Fibroblast of peridontal ligament (primary cell): ENCODE results near the gene MRPL51.
A peak's percentile ranks its signal among the peaks of the same experiment; 100 is the strongest.

Experiments
- DNase-seq: peaks from one replicate; pipeline ENCODE4 v3.0.0-alpha.2; 2010; ENCODE audit errors: extremely low read depth

The MRPL51 gene

DNA sequence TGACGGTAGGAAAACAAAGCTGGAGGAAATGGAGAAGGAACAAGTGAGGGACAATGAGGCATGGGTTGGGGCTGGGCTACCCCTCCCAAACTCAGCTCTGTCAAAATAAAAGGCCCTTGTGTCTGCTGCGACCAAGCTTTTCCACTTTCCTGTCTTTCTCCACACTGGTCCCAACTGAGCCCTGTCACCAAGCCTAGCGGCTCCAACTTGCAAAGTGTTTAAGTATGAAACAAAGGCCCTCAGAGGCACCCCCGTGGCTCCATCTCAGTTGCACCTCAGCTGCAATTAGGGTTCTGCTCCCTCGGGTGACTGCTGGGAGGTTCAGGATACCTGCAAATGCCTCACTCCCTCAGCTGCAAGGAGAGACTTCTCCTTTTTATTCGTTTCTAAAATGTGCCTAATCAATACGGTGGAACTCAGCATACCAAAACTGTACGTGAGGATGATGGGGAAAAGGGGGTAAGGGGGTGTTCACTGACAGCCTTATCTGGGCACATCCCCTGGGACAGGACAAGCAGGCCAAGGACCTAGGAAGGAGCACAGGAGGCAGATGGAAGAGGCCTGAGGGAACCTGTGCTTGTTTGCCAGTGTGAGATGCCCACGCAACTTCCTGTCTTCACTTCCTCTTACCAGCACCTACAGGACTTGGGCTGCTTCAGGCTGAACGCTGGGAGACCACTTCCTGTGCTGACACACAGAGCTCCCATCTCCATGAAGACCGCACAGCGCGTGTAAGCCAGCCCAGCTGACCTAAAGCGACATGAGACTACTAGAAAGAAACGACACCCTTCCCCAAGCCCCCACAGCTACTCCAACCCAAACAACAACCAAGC is 31.4 kb downstream of the MRPL51 start:
- DNase-seq = no peak

DNA sequence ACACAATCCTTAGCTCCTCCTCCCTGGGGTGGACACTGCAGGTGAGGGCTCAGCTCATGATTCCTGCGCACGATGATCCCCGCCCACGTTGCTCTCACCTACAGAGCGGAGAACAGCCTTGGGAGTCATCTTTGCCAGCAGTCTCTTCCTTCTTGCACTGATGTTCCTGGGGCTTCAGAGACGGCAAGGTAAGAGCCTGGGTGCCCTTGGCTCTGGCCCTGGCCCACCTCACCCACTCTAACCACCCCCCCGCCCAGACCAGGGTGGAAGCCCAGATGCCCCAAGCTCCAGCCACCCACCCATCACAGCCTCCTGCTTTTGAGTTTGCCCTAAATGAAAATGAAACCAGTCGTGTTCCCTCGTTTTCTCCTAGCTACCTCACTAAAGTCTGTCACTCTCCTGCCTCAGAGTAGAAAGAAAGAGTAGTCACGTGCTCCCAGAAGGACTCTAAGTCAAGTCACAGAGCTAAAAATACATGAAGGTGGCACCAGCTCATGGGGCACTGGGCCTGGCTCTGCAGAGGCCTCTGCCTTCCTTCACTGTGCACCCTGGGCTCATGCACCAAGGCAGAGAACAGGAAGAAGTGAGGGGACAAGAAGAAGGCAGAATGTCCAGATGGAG is 32.2 kb downstream of the MRPL51 start:
- DNase-seq = no peak

DNA sequence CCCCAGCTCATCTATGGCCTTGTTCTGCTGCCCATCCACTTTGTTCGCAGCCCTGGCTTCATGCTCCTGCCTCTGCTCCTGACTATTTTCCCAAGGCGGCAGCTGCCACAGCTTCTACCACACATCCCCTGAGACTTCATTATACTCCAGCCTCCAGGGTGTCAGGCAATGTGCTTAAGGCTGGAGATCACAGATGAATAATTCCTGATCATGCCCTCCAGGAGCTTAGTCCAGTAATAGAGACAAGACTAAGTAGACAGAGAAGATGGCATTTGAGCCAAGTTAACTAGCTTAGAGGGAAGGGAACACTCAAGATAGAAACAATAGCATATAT is 34.1 kb downstream of the MRPL51 start:
- no peak for DNase-seq

DNA sequence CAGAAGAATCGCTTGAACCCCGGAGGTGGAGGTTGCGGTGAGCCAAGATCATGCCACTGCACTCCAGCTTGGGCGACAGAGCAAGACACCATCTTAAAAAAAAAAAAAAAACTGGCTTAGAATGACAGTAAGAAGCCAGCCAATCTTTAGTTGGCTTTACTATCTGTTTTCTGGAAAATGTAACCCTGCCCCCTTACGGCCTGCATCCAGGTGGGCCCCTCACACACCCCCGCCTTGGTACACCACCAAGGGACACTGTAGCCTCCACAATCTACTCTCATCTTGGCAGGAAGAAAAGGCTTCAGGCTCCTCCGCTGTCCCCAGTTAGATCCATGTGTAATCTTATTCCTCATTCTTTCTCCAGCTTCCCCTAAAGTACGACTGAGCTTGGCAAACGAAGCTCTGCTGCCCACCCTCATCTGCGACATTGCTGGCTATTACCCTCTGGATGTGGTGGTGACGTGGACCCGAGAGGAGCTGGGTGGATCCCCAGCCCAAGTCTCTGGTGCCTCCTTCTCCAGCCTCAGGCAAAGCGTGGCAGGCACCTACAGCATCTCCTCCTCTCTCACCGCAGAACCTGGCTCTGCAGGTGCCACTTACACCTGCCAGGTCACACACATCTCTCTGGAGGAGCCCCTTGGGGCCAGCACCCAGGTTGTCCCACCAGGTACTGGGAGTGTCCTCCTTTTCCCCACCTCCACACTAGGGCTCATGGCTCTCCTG is 34.6 kb downstream of the MRPL51 start:
- DNase-seq = no peak

DNA sequence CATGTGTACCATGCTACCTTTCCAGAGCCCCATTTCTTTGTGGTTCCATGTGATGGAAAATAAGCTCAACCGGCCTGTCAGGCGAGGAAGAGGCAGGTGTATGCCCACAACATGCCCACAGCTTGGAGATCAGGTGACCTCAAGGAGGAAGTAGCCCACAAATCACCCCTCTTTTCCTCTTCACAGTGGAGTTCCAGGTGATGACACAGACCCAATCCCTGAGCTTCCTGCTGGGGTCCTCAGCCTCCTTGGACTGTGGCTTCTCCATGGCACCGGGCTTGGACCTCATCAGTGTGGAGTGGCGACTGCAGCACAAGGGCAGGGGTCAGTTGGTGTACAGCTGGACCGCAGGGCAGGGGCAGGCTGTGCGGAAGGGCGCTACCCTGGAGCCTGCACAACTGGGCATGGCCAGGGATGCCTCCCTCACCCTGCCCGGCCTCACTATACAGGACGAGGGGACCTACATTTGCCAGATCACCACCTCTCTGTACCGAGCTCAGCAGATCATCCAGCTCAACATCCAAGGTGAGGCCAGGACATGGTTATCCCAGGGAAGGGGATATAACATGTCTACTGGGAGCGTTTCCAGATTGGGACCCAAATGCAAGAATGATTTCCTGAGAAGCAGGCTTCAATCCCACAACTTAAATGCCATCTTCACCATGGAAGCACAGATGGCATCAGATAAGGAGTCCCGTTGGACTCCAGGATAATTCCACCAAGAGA is 35.7 kb downstream of the MRPL51 start:
- DNase-seq = no peak

DNA sequence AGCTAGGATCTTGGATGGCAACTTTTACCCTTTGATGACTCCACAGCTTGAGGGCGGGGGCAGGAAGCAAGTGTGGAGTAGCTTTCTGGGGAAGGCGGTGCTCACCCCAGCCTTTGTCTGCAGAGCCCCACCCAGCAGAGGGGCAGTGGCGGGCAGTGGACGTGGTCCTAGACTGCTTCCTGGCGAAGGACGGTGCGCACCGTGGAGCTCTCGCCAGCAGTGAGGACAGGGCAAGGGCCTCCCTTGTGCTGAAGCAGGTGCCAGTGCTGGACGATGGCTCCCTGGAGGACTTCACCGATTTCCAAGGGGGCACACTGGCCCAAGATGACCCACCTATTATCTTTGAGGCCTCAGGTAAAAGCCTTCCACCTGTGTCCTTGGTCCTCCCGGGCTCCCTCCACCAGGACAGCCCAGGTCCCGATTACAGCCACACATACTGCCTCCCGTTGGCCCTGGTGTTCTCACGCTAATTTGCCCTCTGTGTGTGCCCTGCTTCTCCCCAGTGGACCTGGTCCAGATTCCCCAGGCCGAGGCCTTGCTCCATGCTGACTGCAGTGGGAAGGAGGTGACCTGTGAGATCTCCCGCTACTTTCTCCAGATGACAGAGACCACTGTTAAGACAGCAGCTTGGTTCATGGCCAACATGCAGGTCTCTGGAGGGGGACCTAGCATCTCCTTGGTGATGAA is 40.0 kb downstream of the MRPL51 start:
- DNase-seq = no peak

DNA sequence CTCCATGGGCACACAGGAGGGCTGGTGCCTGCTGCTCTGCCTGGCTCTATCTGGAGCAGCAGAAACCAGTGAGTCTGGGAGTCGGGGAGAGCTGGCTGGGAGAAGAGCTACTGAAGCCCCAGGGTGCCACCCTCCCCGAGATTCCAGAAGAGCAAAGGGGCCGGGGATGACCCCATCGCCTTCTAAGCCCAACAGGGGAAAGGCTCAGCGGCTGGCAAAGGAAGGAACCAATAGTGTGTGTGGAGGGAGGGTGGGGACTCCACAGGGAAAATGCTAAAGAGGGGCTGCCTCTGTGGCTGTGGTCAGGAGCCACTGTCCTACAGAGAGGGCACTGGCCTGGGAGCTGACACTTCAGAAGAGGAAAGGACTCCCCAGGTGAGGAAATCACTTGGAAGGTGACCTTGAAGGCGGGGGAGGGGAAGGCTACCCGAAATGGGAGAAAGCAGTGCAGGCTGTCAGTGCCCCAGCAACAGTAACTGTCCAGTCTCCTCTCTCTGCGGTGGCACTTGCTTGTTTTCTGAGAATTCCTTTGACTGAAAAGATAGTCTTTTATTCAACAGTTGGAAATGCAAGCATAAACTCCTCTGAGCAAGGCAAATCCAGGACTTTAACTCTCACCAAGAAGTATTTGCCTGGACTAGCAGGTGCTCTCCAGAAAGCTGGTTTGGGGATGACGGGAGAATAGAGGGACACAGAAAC is 40.7 kb downstream of the MRPL51 start:
- DNase-seq = no peak

DNA sequence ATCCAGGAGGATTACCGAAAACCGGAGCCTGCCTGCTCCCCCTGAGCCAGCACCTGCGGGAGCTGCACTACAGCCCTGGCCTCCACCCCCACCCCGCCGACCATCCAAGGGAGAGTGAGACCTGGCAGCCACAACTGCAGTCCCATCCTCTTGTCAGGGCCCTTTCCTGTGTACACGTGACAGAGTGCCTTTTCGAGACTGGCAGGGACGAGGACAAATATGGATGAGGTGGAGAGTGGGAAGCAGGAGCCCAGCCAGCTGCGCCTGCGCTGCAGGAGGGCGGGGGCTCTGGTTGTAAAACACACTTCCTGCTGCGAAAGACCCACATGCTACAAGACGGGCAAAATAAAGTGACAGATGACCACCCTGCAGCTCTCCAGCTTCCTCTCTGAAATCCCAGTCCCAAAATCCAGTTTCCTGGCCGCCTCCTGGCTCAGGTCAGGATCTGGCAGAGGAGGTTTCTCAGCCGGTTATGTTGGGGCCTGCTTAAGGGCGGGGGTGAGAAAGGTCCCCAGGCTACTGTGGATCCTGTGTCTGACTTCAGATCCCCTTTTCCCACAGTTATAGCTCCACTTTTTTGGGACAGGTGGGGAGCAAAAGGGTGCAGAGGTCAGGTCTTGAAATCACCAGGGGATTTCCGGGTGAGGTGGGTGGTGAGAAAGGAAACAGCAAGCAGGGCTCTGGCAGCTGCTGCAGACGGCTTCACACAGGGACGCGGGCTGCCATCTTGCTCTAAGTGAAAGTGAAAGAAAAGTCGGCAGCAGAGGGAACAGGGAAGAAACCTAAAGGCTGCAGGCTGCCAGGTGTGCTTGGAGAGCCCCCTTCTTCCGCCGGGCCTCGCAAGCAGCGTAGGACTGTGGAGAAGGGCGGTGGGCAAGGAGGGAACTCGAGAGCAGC is 41.5 kb downstream of the MRPL51 start, which contains the start of gene TAPBPL:
TAPBPL (plus strand) TSS at position 695 of the 897 bp plus-strand sequence. CDS start 207 bp downstream, outside the sequence.
- peak; percentile 78 for DNase-seq

DNA sequence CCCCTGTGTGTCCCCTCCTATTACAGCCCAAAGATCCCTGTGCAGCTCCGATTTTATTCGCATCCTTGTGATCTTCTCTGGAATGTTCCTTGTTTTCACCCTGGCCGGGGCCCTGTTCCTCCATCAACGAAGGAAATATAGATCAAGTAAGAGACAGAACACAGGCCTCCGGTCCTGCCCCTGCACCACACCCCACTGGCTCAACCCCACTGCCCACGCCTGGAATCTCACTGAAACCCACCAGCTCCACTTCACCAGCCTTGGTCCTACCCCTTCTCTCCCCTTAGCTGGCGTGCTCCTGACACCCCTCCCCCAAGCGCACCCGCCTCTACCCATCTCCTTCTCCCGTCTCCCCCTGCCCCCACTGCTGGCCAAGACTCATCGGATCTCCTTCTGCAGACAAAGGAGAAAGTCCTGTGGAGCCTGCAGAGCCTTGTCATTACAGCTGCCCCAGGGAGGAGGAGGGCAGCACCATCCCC is 42.2 kb downstream of the MRPL51 start:
- DNase-seq = peak; percentile 15

DNA sequence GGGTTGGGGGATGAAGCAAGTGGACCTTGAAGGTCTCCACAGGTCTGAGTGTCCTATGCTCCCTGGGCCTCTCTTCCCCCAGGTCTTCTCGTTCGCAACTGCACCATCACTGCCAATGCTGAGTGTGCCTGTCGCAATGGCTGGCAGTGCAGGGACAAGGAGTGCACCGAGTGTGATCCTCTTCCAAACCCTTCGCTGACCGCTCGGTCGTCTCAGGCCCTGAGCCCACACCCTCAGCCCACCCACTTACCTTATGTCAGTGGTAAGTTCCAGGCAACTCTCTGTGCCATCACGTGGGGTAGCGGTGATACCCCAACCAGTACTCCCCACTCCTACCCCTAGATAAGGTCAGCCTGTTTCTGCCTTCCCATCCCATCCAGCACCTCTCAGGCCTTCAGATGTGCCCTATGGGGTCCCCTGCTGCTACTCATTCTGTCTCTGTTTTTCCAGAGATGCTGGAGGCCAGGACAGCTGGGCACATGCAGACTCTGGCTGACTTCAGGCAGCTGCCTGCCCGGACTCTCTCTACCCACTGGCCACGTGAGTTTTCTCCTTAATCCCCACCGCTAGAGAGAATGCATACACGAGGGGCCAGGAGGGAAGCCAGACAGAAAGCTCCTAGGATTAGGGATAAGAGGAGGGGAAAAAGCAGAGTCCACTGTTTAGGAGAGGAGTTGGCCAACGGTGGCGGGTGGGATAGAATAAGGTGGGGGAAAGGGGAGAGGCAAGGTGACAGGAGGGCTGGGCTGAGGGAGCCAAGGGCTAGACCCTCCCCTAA is 42.8 kb downstream of the MRPL51 start:
- DNase-seq = no peak

DNA sequence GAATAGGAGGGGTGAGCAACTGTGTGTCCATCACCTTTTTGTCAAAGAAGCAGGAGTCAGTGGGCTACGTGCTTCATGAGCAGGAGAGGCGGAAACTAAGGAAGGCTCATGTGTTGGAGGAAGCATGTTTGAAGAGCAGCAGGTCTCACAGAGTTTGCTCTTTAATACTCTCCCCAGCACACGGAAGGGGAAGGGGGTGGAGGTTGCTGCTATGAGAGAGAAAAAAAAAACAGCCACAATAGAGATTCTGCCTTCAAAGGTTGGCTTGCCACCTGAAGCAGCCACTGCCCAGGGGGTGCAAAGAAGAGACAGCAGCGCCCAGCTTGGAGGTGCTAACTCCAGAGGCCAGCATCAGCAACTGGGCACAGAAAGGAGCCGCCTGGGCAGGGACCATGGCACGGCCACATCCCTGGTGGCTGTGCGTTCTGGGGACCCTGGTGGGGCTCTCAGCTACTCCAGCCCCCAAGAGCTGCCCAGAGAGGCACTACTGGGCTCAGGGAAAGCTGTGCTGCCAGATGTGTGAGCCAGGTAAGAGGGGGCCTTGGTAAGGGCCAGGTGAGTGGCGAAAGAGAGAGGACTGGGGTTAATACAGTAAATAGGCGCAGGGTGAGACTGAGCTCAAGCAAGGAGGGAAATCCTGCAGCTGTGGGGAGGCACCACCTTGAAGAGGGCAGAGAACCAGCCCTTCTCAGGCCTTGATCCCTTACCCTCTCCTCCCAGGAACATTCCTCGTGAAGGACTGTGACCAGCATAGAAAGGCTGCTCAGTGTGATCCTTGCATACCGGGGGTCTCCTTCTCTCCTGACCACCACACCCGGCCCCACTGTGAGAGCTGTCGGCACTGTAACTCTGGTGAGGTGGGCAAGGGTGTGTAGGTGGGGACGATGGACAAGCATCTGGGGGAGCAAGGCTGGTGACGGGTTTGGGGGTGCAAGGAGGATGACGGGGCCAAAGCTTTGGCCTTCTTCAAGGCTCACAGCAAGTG is 48.1 kb downstream of the MRPL51 start, which contains the start of gene CD27:
CD27 (plus strand) TSS at position 252 of the 985 bp plus-strand sequence; CDS start at position 393, 141 bp downstream.
- no peak for DNase-seq

DNA sequence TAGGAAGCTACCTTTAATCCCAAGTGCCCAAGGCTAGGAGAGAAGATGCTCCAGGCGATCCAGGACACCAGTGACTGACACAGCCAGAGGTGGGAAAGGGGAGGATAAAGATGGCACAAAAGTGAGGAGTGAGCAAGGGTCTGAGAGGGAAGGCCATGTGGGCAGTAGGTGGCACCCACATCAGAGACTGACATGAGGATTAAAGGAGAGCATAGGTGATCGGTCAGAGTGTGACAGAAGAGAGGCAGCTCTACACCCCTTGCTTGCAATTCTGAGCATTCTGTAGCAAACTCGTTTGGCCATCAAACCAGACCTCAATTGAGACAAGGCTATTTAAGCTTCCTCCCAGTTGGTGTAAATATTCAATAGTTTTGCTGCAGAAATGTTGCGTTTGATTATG is 49.0 kb downstream of the MRPL51 start:
- DNase-seq = no peak

DNA sequence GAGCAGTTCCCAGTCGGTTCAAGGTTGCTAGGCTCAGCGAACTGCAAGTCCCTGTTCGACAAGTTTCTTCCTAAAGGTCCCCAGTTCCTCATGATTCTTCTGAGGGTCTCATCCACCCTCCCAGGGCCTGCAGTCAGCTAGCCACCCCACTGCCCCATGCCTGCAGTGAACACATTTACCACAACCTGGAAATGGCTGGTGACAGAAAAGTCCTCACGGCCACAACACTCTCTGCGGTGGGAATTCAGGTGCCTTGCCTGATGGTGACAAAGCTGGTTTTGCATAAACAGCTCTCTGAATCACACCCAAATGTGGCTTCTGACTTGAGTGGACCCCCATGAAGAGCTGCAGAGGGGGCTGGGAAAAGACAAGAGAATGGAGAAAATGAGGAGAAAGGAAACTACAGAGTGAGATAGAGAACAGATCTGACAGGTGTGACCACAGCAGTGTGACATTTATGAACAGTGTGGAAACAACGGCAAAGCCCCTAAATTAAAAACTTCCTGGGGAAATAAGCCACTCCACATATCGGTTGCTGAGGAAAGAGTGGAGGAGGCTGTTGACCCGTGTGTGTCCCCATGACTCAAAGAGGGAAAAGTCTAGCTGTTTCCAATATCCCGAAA is 49.6 kb downstream of the MRPL51 start:
- no peak for DNase-seq

DNA sequence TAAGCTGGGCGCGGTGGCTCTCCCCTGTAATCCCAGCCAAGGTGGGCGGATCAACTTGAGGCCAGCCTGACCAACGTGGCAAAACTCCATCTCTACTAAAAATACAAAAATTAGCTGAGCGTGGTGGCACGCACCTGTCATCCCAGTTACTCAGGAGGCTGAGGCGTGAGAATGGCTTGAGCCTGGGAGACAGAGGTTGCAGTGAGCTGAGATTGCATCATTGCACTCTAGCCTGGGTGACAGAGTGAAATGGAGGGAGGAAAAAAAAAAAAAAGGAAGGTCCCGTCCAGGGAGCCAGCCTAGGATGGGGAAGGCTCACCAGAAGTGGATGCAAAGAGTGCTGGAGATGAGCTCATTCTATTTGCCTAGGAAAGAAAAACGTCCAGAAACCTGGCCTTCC is 50.2 kb downstream of the MRPL51 start:
- DNase-seq = no peak
